ENCODE data around the gene RUNX2.

DNA sequence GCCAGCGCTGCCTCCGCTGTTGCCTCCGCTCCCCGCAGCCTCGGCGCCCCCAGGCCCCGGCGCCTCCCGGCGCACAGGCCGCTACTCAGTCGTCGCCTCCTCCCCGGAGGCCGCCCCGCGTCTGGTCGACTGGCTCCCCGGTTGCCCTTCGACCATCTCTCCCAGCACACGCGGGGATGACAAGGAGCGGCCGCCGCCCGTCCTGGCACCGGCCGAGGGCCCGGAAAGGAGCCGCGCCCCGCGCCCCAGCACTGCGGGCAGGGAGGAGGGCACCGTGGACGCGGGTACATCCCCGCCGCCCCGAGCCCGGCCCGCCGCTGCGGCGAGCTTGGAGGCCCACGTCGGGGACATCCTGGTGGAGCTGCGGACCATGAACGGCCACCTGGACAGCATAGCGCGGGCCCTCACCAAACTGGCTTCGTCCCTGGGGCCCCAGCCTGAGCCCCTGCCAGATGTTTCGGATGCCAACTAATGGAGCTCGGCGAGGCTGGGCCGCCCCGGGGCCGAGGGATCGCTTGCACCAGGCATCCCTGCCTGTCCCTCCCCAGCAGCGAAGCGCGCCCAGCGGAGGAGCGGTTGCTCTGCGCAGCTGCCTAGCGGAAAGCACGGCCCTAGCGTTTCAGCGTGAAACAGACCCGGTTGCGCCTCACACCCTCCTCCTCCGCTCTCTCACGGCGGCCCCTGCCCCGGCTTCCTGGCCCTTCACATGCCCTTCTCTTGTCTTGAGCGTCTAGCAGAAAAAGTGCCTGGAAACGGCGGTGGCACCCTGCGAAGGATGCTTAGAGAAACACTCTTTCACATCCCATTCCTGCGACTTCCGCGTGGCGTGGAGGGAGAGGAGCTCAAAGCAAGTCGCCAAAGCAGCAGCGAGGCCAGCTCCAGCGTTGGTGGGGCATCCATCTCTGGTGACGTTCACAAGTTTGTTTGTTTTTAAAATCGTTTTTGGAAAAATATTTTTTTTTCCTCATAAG is 335.4 kb downstream of the RUNX2 start:
- TF ChIP-seq POLR2A (IDR thresholded peaks at IDR 0.05; ENCODE audit: low read length) (no peak), GATA1 (IDR thresholded peaks at IDR 0.05; ENCODE audit: low read depth, low read length) (no peak)

Measured in erythroblast (primary cell).